GM21515 (cell line): ENCODE data around the gene CCDC12.

Source experiments
- ATAC-seq: cut with Tn5 transposase; IDR thresholded peaks from one replicate; pipeline ENCODE4 v1.9.1; 2021; ENCODE audit not compliant: unreplicated experiment

Gene CCDC12

GRCh38 chr3:47008234-47008796, 31.8 kb upstream of the CCDC12 start:
- no peak for ATAC-seq

- no peak for ATAC-seq
Measured at GRCh38 chr3:47007482-47008233, 31.1 kb upstream of the CCDC12 start.

- no peak for ATAC-seq
Measured at GRCh38 chr3:47007001-47007400, 30.5 kb upstream of the CCDC12 start.

- no peak for ATAC-seq
Measured at GRCh38 chr3:47006145-47006651, 29.7 kb upstream of the CCDC12 start.

- ATAC-seq, result no peak
Measured at GRCh38 chr3:47005212-47006144, 28.9 kb upstream of the CCDC12 start.

GRCh38 chr3:47004369-47005211, 28.0 kb upstream of the CCDC12 start:
- no peak for ATAC-seq

- no peak for ATAC-seq
Measured at GRCh38 chr3:47003461-47004368, 27.2 kb upstream of the CCDC12 start.

- ATAC-seq, result no peak
Measured at GRCh38 chr3:47003056-47003410, 26.5 kb upstream of the CCDC12 start.

GRCh38 chr3:47002171-47003055, 25.9 kb upstream of the CCDC12 start:
- no peak for ATAC-seq

- no peak for ATAC-seq
Measured at GRCh38 chr3:47001731-47002170, 25.2 kb upstream of the CCDC12 start.

- no peak for ATAC-seq
Measured at GRCh38 chr3:47000922-47001730, 24.6 kb upstream of the CCDC12 start.

- ATAC-seq, result no peak
Measured at GRCh38 chr3:47000198-47000815, 23.8 kb upstream of the CCDC12 start.

- ATAC-seq, result no peak
Measured at GRCh38 chr3:46999516-47000197, 23.1 kb upstream of the CCDC12 start.

GRCh38 chr3:46998852-46999515, 22.4 kb upstream of the CCDC12 start:
- no peak for ATAC-seq

- ATAC-seq, result no peak
Measured at GRCh38 chr3:46998121-46998851, 21.7 kb upstream of the CCDC12 start.
